NT2/D1 (cell line): ENCODE measurements around the gene PDE11A.

Source experiments
- DNase-seq: peaks from one replicate; pipeline ENCODE4 v3.0.0-alpha.2; 2011; ENCODE audit warnings: low read depth, low spot score
- H3K27me3 ChIP-seq: 2 replicates; pipeline ENCODE4 v1.6.0; 2011; ENCODE audit warnings: mild to moderate bottlenecking; ENCODE audit not compliant: insufficient read length, insufficient read depth
- H3K36me3 ChIP-seq: 2 replicates; pipeline ENCODE4 v1.6.1; 2011; ENCODE audit warnings: mild to moderate bottlenecking, low read length, mixed read lengths; ENCODE audit not compliant: insufficient read depth, insufficient read length
- H3K4me1 ChIP-seq: 2 replicates; pipeline ENCODE4 v1.5.1; 2011; ENCODE audit not compliant: insufficient read depth, insufficient read length
- H3K4me3 ChIP-seq: 2 replicates; pipeline ENCODE4 v1.5.1; 2011; ENCODE audit warnings: low read depth; ENCODE audit not compliant: insufficient read length
- H3K9ac ChIP-seq: 2 replicates; pipeline ENCODE4 v1.6.0; 2011; ENCODE audit warnings: low read depth; ENCODE audit not compliant: insufficient read length
- H3K9me3 ChIP-seq: 2 replicates; pipeline ENCODE4 v1.5.1; 2011; ENCODE audit warnings: mild to moderate bottlenecking, low read length; ENCODE audit not compliant: insufficient read depth
- SUZ12 ChIP-seq: IDR thresholded peaks from 2 replicates; pipeline ENCODE4 v1.6.1; 2011; ENCODE audit not compliant: insufficient read length, insufficient read depth; ENCODE audit errors: extremely low read depth
- YY1 ChIP-seq: IDR thresholded peaks from 2 replicates; pipeline ENCODE4 v1.6.1; 2011; ENCODE audit not compliant: insufficient read length, insufficient read depth
- ZNF274 ChIP-seq: IDR thresholded peaks from 2 replicates; pipeline ENCODE4 v1.6.1; 2011; ENCODE audit warnings: mild to moderate bottlenecking, low read depth, low read length

Gene PDE11A

GRCh38 chr2:177881921-177882320 is 190.7 kb downstream of the PDE11A start:
- H3K4me1 ChIP-seq, result no peaks in the 10 kb centered on the region
- H3K9me3 ChIP-seq, result no peaks in the 10 kb centered on the region
- no peaks in the 10 kb centered on the region for H3K36me3 ChIP-seq
- TF ChIP-seq YY1 (no peak), ZNF274 (no peak), SUZ12 (no peak)
- no peaks in the 10 kb centered on the region for H3K27me3 ChIP-seq
- no peak overlapping the region for H3K4me3 ChIP-seq
- DNase-seq, result no peak
- no peak overlapping the region for H3K9ac ChIP-seq

- DNase-seq, result no peak
- TF ChIP-seq YY1, result no peak
- no peak for TF ChIP-seq SUZ12
- no peak for TF ChIP-seq ZNF274
- Histone ChIP-seq H3K9ac (no peak overlapping the region), H3K36me3 (no peaks in the 10 kb centered on the region), H3K27me3 (no peaks in the 10 kb centered on the region), H3K4me3 (no peak overlapping the region), H3K9me3 (no peaks in the 10 kb centered on the region), H3K4me1 (no peaks in the 10 kb centered on the region)
Observed at GRCh38 chr2:177881008-177881747, 191.4 kb downstream of the PDE11A start.

DNA sequence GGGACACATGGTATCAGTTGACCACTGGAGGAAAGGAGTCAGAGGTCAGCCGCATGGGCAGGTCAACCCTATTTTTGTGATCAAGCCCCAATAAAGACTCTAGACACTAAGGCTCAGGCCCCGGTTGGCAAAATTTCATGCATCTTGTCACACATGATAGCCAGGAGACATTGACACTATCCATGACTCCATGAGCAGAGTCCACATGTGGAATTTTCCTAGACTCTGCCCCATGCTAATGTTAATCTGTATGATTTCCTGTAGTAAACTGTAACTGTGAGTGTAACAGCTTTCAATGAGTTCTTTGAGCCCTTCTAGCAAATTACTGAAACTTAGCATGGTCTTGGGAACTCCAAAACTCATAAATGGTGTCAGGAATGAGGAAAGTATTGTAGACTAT is 192.3 kb downstream of the PDE11A start:
- no peak overlapping the region for H3K9ac ChIP-seq
- no peak for DNase-seq
- no peak overlapping the region for H3K4me3 ChIP-seq
- H3K4me1 ChIP-seq, result no peaks in the 10 kb centered on the region
- H3K9me3 ChIP-seq, result no peaks in the 10 kb centered on the region
- no peaks in the 10 kb centered on the region for H3K36me3 ChIP-seq
- TF ChIP-seq YY1 (no peak), SUZ12 (no peak), ZNF274 (no peak)
- H3K27me3 ChIP-seq, result no peaks in the 10 kb centered on the region

GRCh38 chr2:177876950-177877349 is 195.6 kb downstream of the PDE11A start:
- Histone ChIP-seq H3K9me3 (no peaks in the 10 kb centered on the region), H3K9ac (no peak overlapping the region), H3K27me3 (no peaks in the 10 kb centered on the region), H3K4me3 (no peak overlapping the region), H3K4me1 (no peaks in the 10 kb centered on the region), H3K36me3 (no peaks in the 10 kb centered on the region)
- TF ChIP-seq YY1 (no peak), ZNF274 (no peak), SUZ12 (no peak)
- DNase-seq, result no peak

- Histone ChIP-seq H3K9ac (no peak overlapping the region), H3K4me1 (no peaks in the 10 kb centered on the region), H3K27me3 (no peaks in the 10 kb centered on the region), H3K9me3 (no peaks in the 10 kb centered on the region), H3K4me3 (no peak overlapping the region), H3K36me3 (no peaks in the 10 kb centered on the region)
- no peak for DNase-seq
- TF ChIP-seq SUZ12, result no peak
- no peak for TF ChIP-seq ZNF274
- TF ChIP-seq YY1, result no peak
Observed at GRCh38 chr2:177874686-177875085, 197.9 kb downstream of the PDE11A start.

DNA sequence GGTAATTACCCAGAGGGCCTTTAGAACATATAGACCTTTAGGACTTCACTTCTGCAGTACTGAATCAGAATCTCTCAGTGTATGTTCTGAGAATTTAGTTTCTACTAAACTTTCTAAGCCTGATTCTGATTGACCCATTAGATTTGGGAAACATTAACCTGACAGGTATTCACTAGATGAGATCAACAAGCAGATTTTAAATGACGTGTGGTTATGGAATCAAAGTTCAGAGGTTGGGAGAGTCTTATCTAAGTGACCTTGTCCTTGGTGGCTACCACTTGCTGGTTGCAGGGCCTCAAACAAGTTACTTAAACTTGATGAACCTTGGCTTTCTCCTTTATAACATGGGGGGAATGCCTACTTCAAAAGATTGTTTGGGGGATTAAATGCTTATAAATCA is 198.7 kb downstream of the PDE11A start:
- TF ChIP-seq ZNF274, result no peak
- TF ChIP-seq YY1, result no peak
- no peak for TF ChIP-seq SUZ12
- Histone ChIP-seq H3K9me3 (no peaks in the 10 kb centered on the region), H3K4me1 (no peaks in the 10 kb centered on the region), H3K9ac (no peak overlapping the region), H3K27me3 (no peaks in the 10 kb centered on the region), H3K36me3 (no peaks in the 10 kb centered on the region), H3K4me3 (no peak overlapping the region)
- DNase-seq, result no peak

GRCh38 chr2:177872286-177872685 is 200.3 kb downstream of the PDE11A start:
- TF ChIP-seq ZNF274, result no peak
- Histone ChIP-seq H3K9ac (no peak overlapping the region), H3K4me3 (no peak overlapping the region), H3K4me1 (no peaks in the 10 kb centered on the region), H3K27me3 (no peaks in the 10 kb centered on the region), H3K9me3 (no peaks in the 10 kb centered on the region), H3K36me3 (no peaks in the 10 kb centered on the region)
- DNase-seq, result no peak

GRCh38 chr2:177869912-177870311 is 202.7 kb downstream of the PDE11A start:
- no peak overlapping the region for H3K4me3 ChIP-seq
- H3K9ac ChIP-seq, result no peak overlapping the region
- no peak for TF ChIP-seq ZNF274
- TF ChIP-seq SUZ12, result no peak
- H3K36me3 ChIP-seq, result no peaks in the 10 kb centered on the region
- no peak for DNase-seq
- no peaks in the 10 kb centered on the region for H3K4me1 ChIP-seq
- H3K27me3 ChIP-seq, result no peaks in the 10 kb centered on the region
- no peaks in the 10 kb centered on the region for H3K9me3 ChIP-seq
